PC-3 (cell line): ENCODE data around the gene RANBP1.

ENCODE experiments used
- CTCF ChIP-seq: fragments of 300-600 bp; sonication (generic); conservative IDR thresholded peaks from 2 replicates; pipeline ENCODE4 v1.5.1; 2017; ENCODE audit warnings: antibody characterized with exemption, low read depth, mild to moderate bottlenecking, low read length
- EZH2 ChIP-seq: fragments of 300-600 bp; sonication (generic); IDR thresholded peaks from one replicate; pipeline ENCODE4 v1.6.1; 2017; ENCODE audit warnings: antibody characterized with exemption, mild to moderate bottlenecking, low read length; ENCODE audit not compliant: unreplicated experiment
- EZH2phosphoT487 ChIP-seq: fragments of 300-600 bp; sonication (generic); IDR thresholded peaks from 2 replicates; pipeline ENCODE4 v1.6.1; 2018; ENCODE audit warnings: mild to moderate bottlenecking, antibody characterized with exemption, low read length, borderline replicate concordance

GRCh38 chr22:20174785-20175596, 59.1 kb downstream of the RANBP1 start:
- TF ChIP-seq CTCF (peak; percentile 31; the same call in 1 of the 2 replicates), EZH2phosphoT487 (no peak), EZH2 (no peak)
